Measurements from ENCODE around the gene MSRB3. TPM values are rescaled to one million over a fixed set of nuclear protein-coding genes. Genes with fewer than 3 reads are reported as not detected.

MSRB3 gene
- total RNA-seq, 1 experiment from 2014 or later: 1.4 TPM

DNA sequence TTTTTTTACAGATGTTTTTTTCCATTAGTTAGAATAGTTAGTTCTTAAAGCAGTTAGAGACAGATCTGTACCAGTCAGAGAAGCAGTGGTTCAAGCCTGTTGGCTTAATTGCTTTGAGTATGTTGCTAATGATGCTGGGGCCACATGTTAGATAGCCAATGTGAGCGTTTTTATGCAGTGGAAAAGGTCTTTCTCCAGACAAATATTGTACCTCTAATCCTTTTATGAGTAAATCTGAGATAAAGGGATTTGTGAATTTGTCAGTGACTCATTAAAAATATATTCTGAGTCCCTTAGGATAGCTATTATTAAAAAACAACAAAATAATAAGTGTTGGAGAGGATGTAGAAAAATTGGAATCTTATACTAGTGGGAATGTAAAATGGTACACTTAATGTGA lies 154.2 kb downstream of the MSRB3 start:
- Mint-ChIP-seq H3K4me3 (ENCODE audit: low read depth, unreplicated experiment) (no peak overlapping the region), H3K36me3 (ENCODE audit: insufficient read depth, unreplicated experiment) (no peaks in the 10 kb centered on the region), H3K27me3 (ENCODE audit: unreplicated experiment) (no peaks in the 10 kb centered on the region), H3K27ac (ENCODE audit: unreplicated experiment) (no peak overlapping the region), H3K9me3 (ENCODE audit: low read depth, unreplicated experiment) (peaks cover 12% of the 10 kb centered on the region), H3K4me1 (ENCODE audit: low read depth, unreplicated experiment) (peaks cover 59% of the 10 kb centered on the region)
- CTCF ChIA-PET: interaction anchor here (0.7 to 1.1 kb wide), 2 partner anchors 170 to 239 kb away, joined by 3 read pairs; no protein-coding TSS in a partner anchor
- no peak for DNase-seq
- no peak for TF ChIP-seq CTCF (IDR thresholded peaks at IDR 0.05; ENCODE audit: unreplicated experiment)
- intact Hi-C loops (cut with micrococcal nuclease; ENCODE audit: unreplicated experiment): loop anchor here (5.0 kb wide), 1 partner anchor 115 kb away; no protein-coding TSS in a partner anchor
- BruUV-seq (replicated peaks): no TSS peak

DNA sequence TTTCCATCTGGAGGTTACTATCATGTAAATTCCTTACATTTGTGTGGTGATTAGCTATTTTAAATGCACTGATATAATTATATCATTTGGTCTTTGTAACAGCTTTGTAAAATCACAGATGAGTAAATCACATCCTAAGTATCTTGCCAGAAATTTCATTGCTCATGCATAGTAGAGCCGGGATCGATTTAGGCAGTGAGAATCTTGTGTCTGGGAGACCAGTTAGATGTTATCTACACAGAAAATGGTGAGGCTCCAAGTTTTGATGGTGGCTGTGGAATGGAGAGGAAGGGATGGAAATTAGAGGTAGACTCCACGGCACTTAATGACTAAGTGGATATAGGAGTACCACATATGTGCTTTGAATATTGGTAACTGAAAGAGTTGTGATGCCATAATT lies 156.3 kb downstream of the MSRB3 start:
- intact Hi-C loops (cut with micrococcal nuclease; ENCODE audit: unreplicated experiment): loop anchor here (5.0 kb wide), 1 partner anchor 117 kb away; no protein-coding TSS in a partner anchor
- no TSS peak for BruUV-seq (replicated peaks)
- Mint-ChIP-seq H3K9me3 (ENCODE audit: low read depth, unreplicated experiment) (peaks cover 7% of the 10 kb centered on the region), H3K27ac (ENCODE audit: unreplicated experiment) (no peak overlapping the region), H3K4me1 (ENCODE audit: low read depth, unreplicated experiment) (peaks cover 51% of the 10 kb centered on the region), H3K27me3 (ENCODE audit: unreplicated experiment) (no peaks in the 10 kb centered on the region), H3K4me3 (ENCODE audit: low read depth, unreplicated experiment) (no peak overlapping the region), H3K36me3 (ENCODE audit: insufficient read depth, unreplicated experiment) (no peaks in the 10 kb centered on the region)
- DNase-seq: no peak
- TF ChIP-seq CTCF (IDR thresholded peaks at IDR 0.05; ENCODE audit: unreplicated experiment): no peak
- CTCF ChIA-PET: interaction anchor here (0.6 kb wide), 2 partner anchors 99 to 306 kb away, joined by 3 to 4 read pairs; no protein-coding TSS in a partner anchor

GRCh38 chr12:65443038-65443437 lies 164.6 kb downstream of the MSRB3 start:
- intact Hi-C loops (cut with micrococcal nuclease; ENCODE audit: unreplicated experiment): no loop called here
- no peaks in the 10 kb centered on the region for H3K27me3 Mint-ChIP-seq (ENCODE audit: unreplicated experiment)
- no peak overlapping the region for H3K27ac Mint-ChIP-seq (ENCODE audit: unreplicated experiment)
- no peak for TF ChIP-seq CTCF (IDR thresholded peaks at IDR 0.05; ENCODE audit: unreplicated experiment)
- BruUV-seq (replicated peaks): no TSS peak
- DNase-seq: no peak
- H3K4me3 Mint-ChIP-seq (ENCODE audit: low read depth, unreplicated experiment): no peak overlapping the region
- H3K9me3 Mint-ChIP-seq (ENCODE audit: low read depth, unreplicated experiment): no peaks in the 10 kb centered on the region
- CTCF ChIA-PET: interaction anchor here (0.9 kb wide), 1 partner anchor 31 kb away, joined by 3 read pairs; no protein-coding TSS in a partner anchor
- no peaks in the 10 kb centered on the region for H3K36me3 Mint-ChIP-seq (ENCODE audit: insufficient read depth, unreplicated experiment)
- H3K4me1 Mint-ChIP-seq (ENCODE audit: low read depth, unreplicated experiment): peaks cover 8% of the 10 kb centered on the region

DNA sequence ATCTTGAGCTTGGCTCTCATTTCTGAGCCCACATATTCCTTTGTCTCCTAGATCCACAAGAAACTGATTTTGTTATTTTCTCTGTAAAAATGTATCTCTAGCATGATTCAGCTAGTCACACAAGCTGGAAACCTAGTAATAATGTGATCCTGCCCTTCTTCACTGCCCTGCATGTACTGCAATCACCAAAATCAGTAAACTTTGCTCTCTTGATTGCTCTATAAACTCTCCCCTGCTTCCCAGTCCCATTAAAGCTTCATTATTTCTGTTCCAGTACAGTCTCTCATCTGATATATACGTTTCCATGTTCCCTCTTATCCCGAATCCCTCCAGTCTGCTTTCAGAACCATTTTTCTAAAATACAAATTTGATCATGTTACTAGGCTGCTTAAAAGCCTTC lies 166.5 kb downstream of the MSRB3 start:
- no TSS peak for BruUV-seq (replicated peaks)
- no peak for DNase-seq
- no peak for TF ChIP-seq CTCF (IDR thresholded peaks at IDR 0.05; ENCODE audit: unreplicated experiment)
- no peak overlapping the region for H3K4me3 Mint-ChIP-seq (ENCODE audit: low read depth, unreplicated experiment)
- no peaks in the 10 kb centered on the region for H3K27me3 Mint-ChIP-seq (ENCODE audit: unreplicated experiment)
- CTCF ChIA-PET: no interaction called here
- peaks cover 6% of the 10 kb centered on the region for H3K4me1 Mint-ChIP-seq (ENCODE audit: low read depth, unreplicated experiment)
- H3K36me3 Mint-ChIP-seq (ENCODE audit: insufficient read depth, unreplicated experiment): no peaks in the 10 kb centered on the region
- H3K9me3 Mint-ChIP-seq (ENCODE audit: low read depth, unreplicated experiment): no peaks in the 10 kb centered on the region
- H3K27ac Mint-ChIP-seq (ENCODE audit: unreplicated experiment): no peak overlapping the region
- intact Hi-C loops (cut with micrococcal nuclease; ENCODE audit: unreplicated experiment): no loop called here
